NCI-H1417 (cell line): Measurements from ENCODE around the gene AKAP13.
A peak's percentile ranks its signal among the peaks of the same experiment; 100 is the strongest.
"Not testable (repeated sequence)": the region's sequence is repeated elsewhere in the genome, so short reads cannot be mapped to it uniquely, and the experiment has no call there.

Source experiments
- DNase-seq, 3 experiments: peaks; one replicate each; lab custom pipeline; 2025; lab: John Stamatoyannopoulos, UW

The AKAP13 gene

DNA sequence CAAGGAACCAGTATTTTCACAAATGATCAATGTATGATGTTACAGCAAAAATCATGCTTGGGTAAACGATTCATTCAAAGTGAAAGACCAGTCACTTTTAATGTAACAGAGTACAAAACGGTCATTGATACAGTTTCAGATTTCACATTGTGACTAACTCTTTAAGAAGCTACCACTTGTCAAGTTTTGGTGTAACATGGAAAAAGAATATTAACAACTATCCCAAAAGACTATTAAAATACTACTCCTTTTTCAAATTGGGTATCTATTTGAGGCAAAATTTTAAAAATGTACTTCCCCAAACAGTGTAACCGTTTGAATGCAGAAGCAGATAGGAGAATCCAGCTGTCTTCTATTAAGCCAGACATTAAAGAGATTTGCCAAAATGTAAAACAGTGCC, 31.7 kb downstream of the AKAP13 start:
- DNase-seq = no peak

DNA sequence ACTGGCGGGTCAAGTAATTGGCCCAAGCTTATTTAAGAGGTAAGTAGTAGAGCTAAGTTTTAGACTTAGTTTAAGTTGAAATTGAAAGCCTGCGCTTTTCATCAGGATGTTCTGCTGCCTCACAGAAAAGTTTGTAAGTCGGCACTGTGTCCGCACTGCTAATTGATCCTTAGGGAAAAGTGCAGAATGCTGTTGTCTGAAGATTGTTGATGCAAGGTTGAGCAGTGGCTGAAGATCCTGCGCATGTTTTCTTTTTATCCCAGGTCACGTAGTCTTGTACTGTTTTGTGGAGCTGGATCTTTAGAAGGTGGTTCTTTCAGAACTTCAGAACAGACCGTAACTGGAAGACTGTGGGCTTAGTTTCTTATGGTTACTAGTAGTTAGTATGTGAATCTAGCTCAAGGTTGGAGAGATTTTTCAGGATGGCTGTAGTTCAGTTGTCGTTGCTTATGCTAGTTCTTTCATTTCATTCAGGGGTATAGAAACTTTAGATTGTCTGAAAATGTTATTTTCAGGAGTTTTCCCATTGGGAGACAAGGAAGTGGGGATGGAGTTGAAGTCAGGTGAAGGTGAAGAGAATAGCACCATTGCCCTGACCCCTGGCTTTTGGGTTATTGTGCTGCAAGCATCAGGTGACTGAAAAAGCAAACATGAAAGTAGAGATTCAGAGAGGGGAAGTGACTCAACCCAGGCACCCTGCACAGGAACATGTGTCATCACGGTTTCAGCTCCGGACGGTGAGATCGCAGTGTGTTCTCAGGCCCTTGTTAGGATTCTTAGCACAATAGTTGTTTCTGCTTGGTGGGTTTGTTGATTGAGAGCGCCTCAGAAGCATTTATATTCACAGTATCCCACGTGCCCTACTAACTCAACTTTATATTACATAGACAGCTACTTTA, 32.8 kb downstream of the AKAP13 start:
- DNase-seq = peak in 2 of 3 experiments; percentile 19 to 48

DNA sequence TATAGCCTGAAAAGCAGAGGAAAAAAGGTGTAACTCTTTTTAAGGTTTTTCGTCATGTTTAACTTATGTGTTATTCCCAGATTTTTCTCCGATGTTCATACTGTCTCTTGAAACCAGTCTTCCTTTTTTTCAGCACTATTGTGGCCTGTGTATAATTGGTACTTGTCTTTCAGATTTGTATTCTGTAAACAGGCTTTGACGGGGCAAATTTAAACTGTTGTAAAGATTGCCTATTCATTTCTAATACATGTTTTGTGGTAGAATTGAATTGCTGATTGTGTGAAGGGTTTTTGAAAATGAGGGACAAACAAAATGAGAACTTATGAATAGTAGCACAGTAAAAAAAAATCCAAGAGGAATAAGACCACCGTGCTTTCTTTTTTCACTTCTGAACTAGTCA, 33.6 kb downstream of the AKAP13 start:
- peak in 2 of 3 experiments; percentile 4 to 44 for DNase-seq

GRCh38 chr15:85414495-85414894, 34.1 kb downstream of the AKAP13 start:
- DNase-seq = peak in 1 of 3 experiments; percentile 44

DNA sequence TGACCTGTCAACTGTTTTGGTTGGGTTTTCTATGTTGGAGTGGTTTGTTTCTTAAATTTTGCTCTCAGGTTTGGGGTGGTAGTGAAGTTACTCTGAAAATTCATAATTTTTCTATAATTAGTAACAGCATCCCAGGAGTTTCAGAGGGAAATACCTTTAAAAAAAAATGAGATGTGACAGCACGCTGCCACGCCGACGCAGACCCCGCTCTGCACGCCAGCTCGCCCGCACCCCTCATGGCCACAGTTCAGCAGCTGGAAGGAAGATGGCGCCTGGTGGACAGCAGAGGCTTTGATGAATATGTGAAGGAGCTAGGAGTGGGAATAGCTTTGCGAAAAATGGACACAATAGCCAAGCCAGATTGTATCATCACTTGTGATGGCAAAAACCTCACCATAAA, 34.6 kb downstream of the AKAP13 start:
- no peak for DNase-seq

DNA sequence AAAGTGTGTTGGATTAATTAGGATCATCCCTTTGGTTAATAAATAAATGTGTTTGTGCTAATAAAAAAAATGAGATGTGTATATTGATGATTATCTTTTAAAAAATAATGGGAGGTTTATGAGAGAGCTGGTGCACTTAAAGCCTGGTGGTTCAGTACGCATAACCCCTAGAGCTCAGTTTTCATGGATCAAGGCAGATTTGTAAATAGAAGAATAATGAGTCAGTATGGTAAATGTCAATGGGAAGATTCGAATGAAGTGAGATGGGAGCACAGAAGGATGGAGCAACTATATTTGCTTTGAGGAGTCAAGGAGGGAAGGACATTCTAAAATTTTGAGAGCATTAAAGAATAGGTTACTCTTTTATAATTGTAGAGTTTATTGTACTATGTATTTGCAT, 35.4 kb downstream of the AKAP13 start:
- no peak for DNase-seq

GRCh38 chr15:85417276-85417675, 36.9 kb downstream of the AKAP13 start:
- DNase-seq = no peak

DNA sequence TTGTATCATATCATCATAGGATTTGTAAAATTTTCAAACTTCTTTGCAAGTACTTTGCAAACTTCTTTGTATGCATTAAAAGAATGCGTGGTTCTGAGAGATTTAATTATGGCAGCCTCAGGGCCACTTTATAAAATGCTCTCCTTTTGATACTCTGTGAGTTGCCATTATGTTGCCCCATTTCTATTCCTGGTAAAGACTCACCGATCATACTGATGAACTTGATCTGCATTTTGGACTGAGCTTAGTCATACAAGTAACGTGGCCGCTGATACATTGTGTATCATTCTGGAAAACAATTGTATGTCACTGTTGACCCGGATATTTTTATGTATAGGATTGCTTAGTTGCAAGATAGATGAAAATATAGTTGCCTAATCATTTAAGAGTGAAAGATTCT, 38.8 kb downstream of the AKAP13 start:
- no peak for DNase-seq

GRCh38 chr15:85421116-85421925, 40.9 kb downstream of the AKAP13 start:
- no peak for DNase-seq

DNA sequence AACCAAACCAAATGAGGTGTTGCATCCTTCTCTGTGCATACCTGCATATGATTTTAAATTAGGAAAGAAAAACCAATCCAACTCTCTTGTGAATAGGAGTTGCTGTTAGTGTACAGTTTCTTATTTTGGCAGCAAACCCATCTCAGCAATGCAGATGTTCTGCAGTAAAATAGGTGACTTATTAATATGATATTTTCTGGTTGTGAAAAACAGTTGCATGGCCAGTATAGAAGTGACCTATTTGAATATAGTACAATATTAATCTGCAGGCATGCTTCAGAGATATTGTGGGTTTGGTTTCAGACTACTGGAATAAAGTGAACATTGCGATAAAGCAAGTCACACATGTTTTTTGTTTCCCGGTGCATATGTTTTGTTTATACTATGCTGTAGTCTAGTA, 42.2 kb downstream of the AKAP13 start:
- DNase-seq = no peak

GRCh38 chr15:85423256-85423655, 42.9 kb downstream of the AKAP13 start:
- no peak for DNase-seq

DNA sequence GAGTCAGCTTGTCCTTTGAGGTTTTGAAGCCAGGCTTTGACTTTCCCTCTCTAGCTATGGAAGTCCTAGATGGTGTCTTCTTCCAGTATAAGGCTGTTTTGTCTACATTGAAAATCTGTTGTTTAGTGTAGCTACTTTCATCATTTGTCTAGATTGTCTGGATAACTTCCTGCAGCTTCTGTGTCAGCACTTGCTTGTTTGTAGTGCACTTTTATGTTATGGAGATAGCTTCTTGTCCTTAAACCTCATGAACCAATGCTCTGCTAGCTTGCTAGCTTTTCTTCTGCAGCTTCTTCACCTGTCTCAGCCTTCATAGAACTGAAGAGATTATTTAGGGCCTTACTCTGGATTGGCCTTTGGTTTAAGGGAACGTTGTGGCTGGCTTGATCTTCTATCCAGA, 43.8 kb downstream of the AKAP13 start:
- no peak for DNase-seq

GRCh38 chr15:85426481-85426880, 46.1 kb downstream of the AKAP13 start:
- DNase-seq = no peak

DNA sequence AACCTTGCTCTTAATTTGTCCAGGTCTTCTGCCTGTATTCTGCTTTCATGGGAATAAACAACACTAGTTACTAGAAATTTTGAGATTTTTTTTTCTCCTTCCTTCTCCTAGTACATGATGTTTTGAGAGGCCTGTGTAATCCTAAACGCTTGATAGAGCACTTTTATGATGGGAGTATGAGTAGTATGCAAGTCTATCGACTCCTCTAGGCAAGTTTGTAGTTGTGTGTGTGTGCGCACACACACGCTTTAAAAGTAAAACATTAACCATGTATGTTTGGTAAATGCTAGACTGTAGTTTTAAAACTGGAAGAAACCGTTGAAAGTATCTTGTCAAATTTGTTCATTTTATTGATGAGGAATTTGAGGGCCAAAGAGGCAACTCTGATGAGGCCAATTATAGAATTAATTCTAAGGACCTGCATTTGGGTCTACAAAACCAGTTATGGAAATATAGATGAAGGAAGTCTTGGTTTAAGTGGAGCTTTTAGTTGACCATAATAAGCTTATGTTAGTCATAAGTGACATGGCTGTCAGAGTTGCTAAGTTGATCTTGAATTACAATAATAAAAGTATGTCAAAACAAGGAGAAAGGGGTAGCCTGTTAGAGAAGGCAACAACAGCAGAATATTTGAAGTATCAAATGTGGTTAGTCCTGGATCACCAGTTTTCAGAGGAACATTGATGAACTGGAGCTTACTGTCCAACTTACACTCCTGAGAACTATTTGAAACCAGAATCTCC, 47.1 kb downstream of the AKAP13 start:
- no peak for DNase-seq

DNA sequence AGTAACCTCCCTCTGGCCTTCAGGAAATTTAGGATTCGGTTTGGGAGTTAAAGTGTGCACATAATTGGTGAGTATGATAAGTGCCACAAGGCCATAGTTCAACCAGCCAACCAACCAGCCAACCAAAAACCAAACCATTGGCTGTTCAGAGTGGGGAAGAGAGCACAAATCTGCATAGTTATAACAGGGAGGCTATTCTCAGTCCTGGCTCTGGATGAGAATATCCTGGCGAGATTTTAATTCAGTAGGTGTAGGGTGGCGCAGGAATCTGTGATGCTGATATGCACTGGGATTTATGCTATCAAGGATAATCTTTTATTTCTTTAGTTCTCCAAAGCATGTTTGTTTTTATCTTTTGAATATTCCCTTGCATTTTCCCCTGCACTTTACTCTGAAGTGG, 49.1 kb downstream of the AKAP13 start:
- no peak for DNase-seq

- no peak for DNase-seq
Observed at GRCh38 chr15:85430406-85431204, 50.2 kb downstream of the AKAP13 start.

- DNase-seq = no peak
Observed at GRCh38 chr15:85439996-85440395, 59.6 kb downstream of the AKAP13 start.

DNA sequence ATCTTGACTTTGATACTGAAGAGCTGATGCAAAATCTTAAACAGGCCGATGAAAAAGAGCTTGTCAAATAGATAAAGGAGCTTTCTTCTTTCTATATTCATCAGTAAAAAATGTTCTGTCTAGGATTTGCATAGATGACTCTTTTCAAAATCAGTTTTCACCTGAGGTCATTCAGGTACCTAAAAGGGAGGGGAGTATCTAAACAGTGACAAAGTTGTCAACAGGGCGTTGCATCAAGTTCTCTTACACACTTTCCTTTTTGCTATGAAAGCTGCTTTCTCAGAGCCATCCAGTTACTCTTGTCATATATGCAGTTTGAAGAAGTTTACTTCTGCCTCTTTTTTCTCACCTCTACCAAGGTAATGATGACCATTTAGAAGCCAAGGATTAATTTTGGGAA, 60.0 kb downstream of the AKAP13 start:
- DNase-seq = no peak

- DNase-seq = not testable (repeated sequence)
Observed at GRCh38 chr15:85441854-85442253, 61.5 kb downstream of the AKAP13 start.

- DNase-seq = no peak
Observed at GRCh38 chr15:85443046-85443445, 62.6 kb downstream of the AKAP13 start.

GRCh38 chr15:85443593-85444087, 63.2 kb downstream of the AKAP13 start:
- DNase-seq = peak; percentile 6 to 92 (median 55)
